HepG2 (cell line): ENCODE data around the gene FAM20C. TPM values are rescaled to one million over a fixed set of nuclear protein-coding genes. Genes with fewer than 3 reads are reported as not detected.

Experiments used
- ATAC-seq: fragments of 200-7000 bp; cut with Tn5 transposase; 3 replicates; pipeline ENCODE4 v1.9.1; 2020; ENCODE audit warnings: mild to moderate bottlenecking, moderate library complexity
- BruUV-seq: library from RNA; stranded (reverse); fragments of 400-500 nt; replicated peaks from 2 replicates; lab custom pipeline; 2021; lab: Mats Ljungman, UMichigan
- CTCF ChIA-PET: fragments of 300-600 bp; formaldehyde crosslinking; extraction: SDS; loops from one replicate; lab custom pipeline; 2021; ENCODE audit warnings: low total read pairs, inconsistent platforms, low intra/inter-chr PET ratio; lab: Yijun Ruan, JAX
- POLR2A ChIA-PET: fragments of 350-600 bp; sonication (Branson Sonifier 250); formaldehyde crosslinking; loops from one replicate; lab custom pipeline; 2020; ENCODE audit warnings: antibody characterized with exemption, inconsistent platforms; lab: Yijun Ruan, JAX
- DNase-seq: peaks from one replicate; pipeline ENCODE4 v3.0.0-alpha.2; 2015; ENCODE audit warnings: low spot score
- FAIRE-seq: peaks from 3 replicates; lab custom pipeline; 2011; peaks lifted over from hg19 to GRCh38; lab: Jason Lieb, UNC
- H2AFZ ChIP-seq: one replicate; pipeline ENCODE4 v1.6.1; 2011; ENCODE audit warnings: low read length, inconsistent platforms
- H3K27ac ChIP-seq: fragments of 300-600 bp; 3 replicates; pipeline ENCODE4 v1.8.0; 2011; ENCODE audit warnings: mixed run types, mild to moderate bottlenecking, mixed read lengths, low read length, inconsistent platforms; ENCODE audit not compliant: insufficient read depth; ENCODE audit errors: extremely low read length
- H3K27me3 ChIP-seq, 2 experiments: fragments of 200-600 bp in 1 of 2; 2 replicates in 1 of 2; 3 replicates in 1 of 2; pipeline versions ENCODE4 v1.6.0 to v1.8.0; 2011; ENCODE audit warnings: low read length in 2 of 2, mild to moderate bottlenecking in 2 of 2, moderate library complexity in 2 of 2, inconsistent platforms in 1 of 2; ENCODE audit not compliant: insufficient read depth in 2 of 2, control insufficient read depth in 1 of 2
- H3K36me3 ChIP-seq, 2 experiments: fragments of 200-600 bp in 1 of 2; replicated peaks in 1 of 2; 2 replicates in 1 of 2; 3 replicates in 1 of 2; pipeline versions ENCODE4 v1.5.1 to v1.8.0; 2011; ENCODE audit warnings: low read length in 2 of 2, inconsistent platforms in 1 of 2; ENCODE audit not compliant: insufficient read depth in 2 of 2, control insufficient read depth in 1 of 2
- H3K4me1 ChIP-seq: 2 replicates; pipeline ENCODE4 v1.5.1; 2012; ENCODE audit warnings: low read length, inconsistent platforms; ENCODE audit not compliant: insufficient read depth
- H3K4me2 ChIP-seq: 2 replicates; pipeline ENCODE4 v1.6.0; 2011; ENCODE audit warnings: low read depth, low read length, inconsistent platforms
- H3K4me3 ChIP-seq, 3 experiments: fragments of 200-600 bp in 1 of 3; sonication (generic), shearing (Covaris generic) in 1 of 3; replicated peaks in 1 of 3; 2 replicates each; pipeline ENCODE4 v1.5.1; 2011 to 2016; ENCODE audit warnings: low read length in 3 of 3, inconsistent platforms in 2 of 3, low read depth in 2 of 3, mild to moderate bottlenecking in 2 of 3, control low read depth in 1 of 3, mixed read lengths in 1 of 3; ENCODE audit not compliant: insufficient read depth in 1 of 3
- H3K79me2 ChIP-seq: one replicate; pipeline ENCODE4 v1.6.1; 2011; ENCODE audit warnings: low read length, inconsistent platforms; ENCODE audit not compliant: insufficient read depth
- H3K9ac ChIP-seq: 2 replicates; pipeline ENCODE4 v1.6.0; 2011; ENCODE audit warnings: mild to moderate bottlenecking, low read depth, low read length, inconsistent platforms; ENCODE audit not compliant: insufficient read depth
- H3K9me3 ChIP-seq: 2 replicates; pipeline ENCODE4 v1.5.1; 2012; ENCODE audit warnings: mild to moderate bottlenecking, low read length
- H4K20me1 ChIP-seq: 2 replicates; pipeline ENCODE4 v1.6.0; 2011; ENCODE audit warnings: inconsistent platforms, mild to moderate bottlenecking, low read length, moderate library complexity; ENCODE audit not compliant: insufficient read depth
- ATF7 ChIP-seq, 2 experiments: fragments of 450-650 bp in 1 of 2; sonication (generic) in 1 of 2; formaldehyde crosslinking in 1 of 2; IDR thresholded peaks; 2 replicates each; pipeline versions ENCODE4 v1.4.0 to v1.6.1; 2016 to 2020; ENCODE audit warnings: antibody characterized with exemption in 1 of 2, mild to moderate bottlenecking in 1 of 2, missing genetic modification reagents in 1 of 2
- IRF9 ChIP-seq: sonication (generic); formaldehyde crosslinking; IDR thresholded peaks from 2 replicates; pipeline ENCODE4 v1.8.0; 2022; ENCODE audit warnings: missing genetic modification reagents, mild to moderate bottlenecking, borderline replicate concordance
- KDM2A ChIP-seq: sonication (generic); formaldehyde crosslinking; IDR thresholded peaks from 2 replicates; pipeline ENCODE4 v1.4.0; 2020; ENCODE audit warnings: low read depth, missing genetic modification reagents, borderline replicate concordance
- MED1 ChIP-seq: sonication (generic); formaldehyde crosslinking; IDR thresholded peaks from 2 replicates; pipeline ENCODE4 v1.4.0; 2020; ENCODE audit warnings: missing genetic modification reagents
- PCBP1 ChIP-seq: fragments of 200-400 bp; formaldehyde crosslinking; IDR thresholded peaks from 2 replicates; pipeline ENCODE4 v1.6.1; 2017; ENCODE audit warnings: mild to moderate bottlenecking, low read depth, low read length, borderline replicate concordance
- SP4 ChIP-seq: sonication (generic); formaldehyde crosslinking; IDR thresholded peaks from 2 replicates; pipeline ENCODE4 v1.8.1; 2023; ENCODE audit warnings: mild to moderate bottlenecking, missing genetic modification reagents
- TEAD3 ChIP-seq: optimal IDR thresholded peaks from 2 replicates; pipeline ENCODE3; 2016; ENCODE audit warnings: borderline replicate concordance
- TEF ChIP-seq: sonication (generic); formaldehyde crosslinking; IDR thresholded peaks from 2 replicates; pipeline ENCODE4 v1.5.0; 2020; ENCODE audit warnings: missing genetic modification reagents
- ZBTB7B ChIP-seq: sonication (generic); formaldehyde crosslinking; IDR thresholded peaks from 2 replicates; pipeline ENCODE4 v1.4.0; 2020; ENCODE audit warnings: missing genetic modification reagents
- ZFYVE20 ChIP-seq: sonication (generic); formaldehyde crosslinking; IDR thresholded peaks from 2 replicates; pipeline ENCODE4 v1.8.0; 2023; ENCODE audit warnings: low read depth, mild to moderate bottlenecking, moderate library complexity, missing genetic modification reagents, borderline replicate concordance
- ZMYM2 ChIP-seq: sonication (generic); formaldehyde crosslinking; IDR thresholded peaks from 2 replicates; pipeline ENCODE4 v1.8.0; 2022; ENCODE audit warnings: mild to moderate bottlenecking, missing genetic modification reagents
- ZNF292 ChIP-seq: sonication (generic); formaldehyde crosslinking; IDR thresholded peaks from 2 replicates; pipeline ENCODE4 v1.8.1; 2022; ENCODE audit warnings: mild to moderate bottlenecking, low read depth, missing genetic modification reagents, borderline replicate concordance
- ZNF3 ChIP-seq: IDR thresholded peaks from 2 replicates; pipeline ENCODE4 v1.7.0; 2017; ENCODE audit warnings: inconsistent platforms
- ZNF329 ChIP-seq: sonication (generic); formaldehyde crosslinking; IDR thresholded peaks from 2 replicates; pipeline ENCODE4 v1.9.0; 2021; ENCODE audit warnings: low read depth, mild to moderate bottlenecking, missing genetic modification reagents
- ZNF383 ChIP-seq: sonication (generic); formaldehyde crosslinking; IDR thresholded peaks from 2 replicates; pipeline ENCODE4 v1.4.0; 2020; ENCODE audit warnings: missing genetic modification reagents, mild to moderate bottlenecking, borderline replicate concordance
- ZNF414 ChIP-seq: sonication (generic); formaldehyde crosslinking; IDR thresholded peaks from 2 replicates; pipeline ENCODE4 v1.5.0; 2020; ENCODE audit warnings: missing genetic modification reagents
- ZNF616 ChIP-seq: sonication (generic); formaldehyde crosslinking; IDR thresholded peaks from 2 replicates; pipeline ENCODE4 v1.5.0; 2020; ENCODE audit warnings: low read depth, mild to moderate bottlenecking, missing genetic modification reagents
- ZNF703 ChIP-seq: sonication (generic); formaldehyde crosslinking; IDR thresholded peaks from 2 replicates; pipeline ENCODE4 v1.5.1; 2020; ENCODE audit warnings: missing genetic modification reagents, mild to moderate bottlenecking, moderate library complexity, borderline replicate concordance
- ZNF790 ChIP-seq: sonication (generic); formaldehyde crosslinking; IDR thresholded peaks from 2 replicates; pipeline ENCODE4 v1.8.0; 2022; ENCODE audit warnings: missing genetic modification reagents, mild to moderate bottlenecking, borderline replicate concordance
- WGBS: methylation state at CpG from one replicate; pipeline ENCODE4 v1.1.6; 2017; ENCODE audit warnings: low lambda C conversion rate; 5-methylcytosine and 5-hydroxymethylcytosine counted together
- in situ Hi-C: cut with HindIII; loops from 2 replicates; pipeline ENCODE4 v1.10.0; 2017; ENCODE audit warnings: low pct_unique_long_range_greater_than_20kb; ENCODE audit not compliant: extremely low pct_ligation_motif_present
- intact Hi-C: fragments of 100-400 bp; cut with micrococcal nuclease; formaldehyde crosslinking; loops from one replicate; pipeline ENCODE4 v1.10.0; 2022; ENCODE audit not compliant: unreplicated experiment
- polyA plus RNA-seq, 8 experiments: library from polyadenylated mRNA; depleted of rRNA in 3 of 8; stranded (reverse) in 7 of 8; unstranded in 1 of 8; fragments of >200 nt; fragmentation: Illumina TruSeq in 4 of 8; extraction: Trizol in 4 of 8; gene quantifications; 2 replicates each; pipeline versions ENCODE4 v1.2.1 to v1.2.3, GENCODE V29; 2011 to 2016; ENCODE audit warnings: low read depth in 4 of 8, missing spikeins in 1 of 8, mixed read lengths in 1 of 8; ENCODE audit not compliant: insufficient read depth in 1 of 8
- total RNA-seq, 5 experiments: library from RNA; depleted of rRNA; stranded (reverse); fragments of >200 nt; fragmentation: Illumina TruSeq; extraction: Trizol; gene quantifications; 2 replicates each; pipeline ENCODE4 v1.2.3, GENCODE V29; 2016; ENCODE audit warnings: low read depth in 1 of 5

The FAM20C gene
- total and polyA plus RNA-seq, 2 of the 13 experiments (the other 11 are each of a cell fraction or from before 2014, with no cell fraction given) = 11.9 to 19.9 TPM

GRCh38 chr7:280461-280860 lies 88.1 kb downstream of the FAM20C start:
- Histone ChIP-seq H3K27me3 (peaks cover 3 to 18% of the 10 kb centered on the region in 2 experiments), H3K9me3 (peaks cover 14% of the 10 kb centered on the region), H3K4me3 (no peak overlapping the region), H3K27ac (no peak overlapping the region), H4K20me1 (no peaks in the 10 kb centered on the region), H3K4me2 (no peak overlapping the region), H3K36me3 (no peaks in the 10 kb centered on the region), H3K79me2 (no peaks in the 10 kb centered on the region), H2AFZ (no peak overlapping the region), H3K9ac (no peak overlapping the region), H3K4me1 (peaks cover 24% of the 10 kb centered on the region)
- ChIA-PET POLR2A (no interaction called here), CTCF (no interaction called here)
- TF ChIP-seq ZNF329 (CRISPR knock-in tag) (no peak), ZNF292 (CRISPR knock-in tag) (no peak), MED1 (CRISPR knock-in tag) (no peak), ZNF383 (CRISPR knock-in tag) (no peak), ZNF3 (no peak), PCBP1 (no peak), ZNF414 (CRISPR knock-in tag) (no peak), ZNF790 (CRISPR knock-in tag) (no peak), ZFYVE20 (CRISPR knock-in tag) (no peak)
- in situ Hi-C loops (no loop called here), intact Hi-C loops (no loop called here)
- FAIRE-seq (no peak), ATAC-seq (no peak), DNase-seq (no peak)
- 61% methylated on average over 11 of the region's 11 CpGs for WGBS
- BruUV-seq = no TSS peak

GRCh38 chr7:281637-282036 lies 89.3 kb downstream of the FAM20C start:
- no peak overlapping the region for H3K9ac ChIP-seq
- peaks cover 3 to 30% of the 10 kb centered on the region in 2 experiments for H3K27me3 ChIP-seq
- BruUV-seq = no TSS peak
- H2AFZ ChIP-seq = no peak overlapping the region
- peaks cover 35% of the 10 kb centered on the region for H3K4me1 ChIP-seq
- H3K9me3 ChIP-seq = peaks cover 5% of the 10 kb centered on the region; the same call in 1 of the 2 replicates
- DNase-seq = no peak
- no peak overlapping the region for H3K4me3 ChIP-seq
- H3K4me2 ChIP-seq = no peak overlapping the region
- ChIA-PET CTCF (no interaction called here), POLR2A (no interaction called here)
- FAIRE-seq = no peak
- H3K79me2 ChIP-seq = no peaks in the 10 kb centered on the region
- intact Hi-C loops = no loop called here
- ATAC-seq = no peak
- no peaks in the 10 kb centered on the region for H4K20me1 ChIP-seq
- H3K27ac ChIP-seq = no peak overlapping the region
- WGBS = 84% methylated on average over 8 of the region's 8 CpGs
- in situ Hi-C loops = no loop called here
- H3K36me3 ChIP-seq = no peaks in the 10 kb centered on the region
- TF ChIP-seq ZMYM2 (CRISPR knock-in tag) (no peak), SP4 (CRISPR knock-in tag) (no peak), IRF9 (CRISPR knock-in tag) (no peak), ATF7 (IDR thresholded peaks at IDR 0.05) (no peak), ATF7 (CRISPR knock-in tag; IDR thresholded peaks at IDR 0.05) (no peak), TEF (no peak), ZBTB7B (CRISPR knock-in tag) (no peak), KDM2A (CRISPR knock-in tag) (no peak), ZNF616 (CRISPR knock-in tag) (no peak), ZNF703 (CRISPR knock-in tag) (no peak), TEAD3 (CRISPR knock-in tag) (no peak)
